Stimulated activated CD4-positive, alpha-beta T cell treated with anti-CD3 and anti-CD28 coated beads, Interleukin-15, amount 100 ng/mL, for 24 hours (primary cell): ENCODE measurements around the gene AMZ1.
A peak's percentile ranks its signal among the peaks of the same experiment; 100 is the strongest.

ENCODE experiments used
- DNase-seq: peaks from one replicate; pipeline ENCODE4 v3.0.0-alpha.2; 2020

Gene AMZ1, protein sequence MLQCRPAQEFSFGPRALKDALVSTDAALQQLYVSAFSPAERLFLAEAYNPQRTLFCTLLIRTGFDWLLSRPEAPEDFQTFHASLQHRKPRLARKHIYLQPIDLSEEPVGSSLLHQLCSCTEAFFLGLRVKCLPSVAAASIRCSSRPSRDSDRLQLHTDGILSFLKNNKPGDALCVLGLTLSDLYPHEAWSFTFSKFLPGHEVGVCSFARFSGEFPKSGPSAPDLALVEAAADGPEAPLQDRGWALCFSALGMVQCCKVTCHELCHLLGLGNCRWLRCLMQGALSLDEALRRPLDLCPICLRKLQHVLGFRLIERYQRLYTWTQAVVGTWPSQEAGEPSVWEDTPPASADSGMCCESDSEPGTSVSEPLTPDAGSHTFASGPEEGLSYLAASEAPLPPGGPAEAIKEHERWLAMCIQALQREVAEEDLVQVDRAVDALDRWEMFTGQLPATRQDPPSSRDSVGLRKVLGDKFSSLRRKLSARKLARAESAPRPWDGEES

DNA sequence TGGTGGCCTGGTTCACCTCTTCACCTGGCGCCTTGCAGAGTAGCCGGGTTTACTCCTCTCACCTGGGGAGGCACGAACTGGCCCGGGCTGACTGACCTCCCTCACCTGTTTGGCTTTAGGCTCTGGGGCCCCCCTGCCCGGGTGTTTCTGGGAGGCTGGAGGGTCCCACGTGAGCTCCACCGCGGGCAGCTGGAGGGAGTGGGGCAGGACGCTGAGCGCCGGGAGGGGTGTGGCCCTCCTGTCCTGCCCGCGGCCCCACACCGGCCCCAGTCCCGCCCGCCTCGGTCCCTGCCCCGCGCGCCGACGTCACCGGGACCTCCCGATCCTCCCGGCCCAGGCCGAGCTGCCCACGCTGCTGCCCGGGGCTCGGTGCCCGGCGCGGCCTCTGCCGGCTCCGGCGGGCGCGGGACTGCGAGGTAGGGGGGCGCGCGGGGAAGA lies at the start of gene AMZ1:
AMZ1 (plus strand) TSS at position 322 of the 438 bp plus-strand sequence. CDS start 12,250 bp downstream, outside the sequence.
- DNase-seq = no peak

DNA sequence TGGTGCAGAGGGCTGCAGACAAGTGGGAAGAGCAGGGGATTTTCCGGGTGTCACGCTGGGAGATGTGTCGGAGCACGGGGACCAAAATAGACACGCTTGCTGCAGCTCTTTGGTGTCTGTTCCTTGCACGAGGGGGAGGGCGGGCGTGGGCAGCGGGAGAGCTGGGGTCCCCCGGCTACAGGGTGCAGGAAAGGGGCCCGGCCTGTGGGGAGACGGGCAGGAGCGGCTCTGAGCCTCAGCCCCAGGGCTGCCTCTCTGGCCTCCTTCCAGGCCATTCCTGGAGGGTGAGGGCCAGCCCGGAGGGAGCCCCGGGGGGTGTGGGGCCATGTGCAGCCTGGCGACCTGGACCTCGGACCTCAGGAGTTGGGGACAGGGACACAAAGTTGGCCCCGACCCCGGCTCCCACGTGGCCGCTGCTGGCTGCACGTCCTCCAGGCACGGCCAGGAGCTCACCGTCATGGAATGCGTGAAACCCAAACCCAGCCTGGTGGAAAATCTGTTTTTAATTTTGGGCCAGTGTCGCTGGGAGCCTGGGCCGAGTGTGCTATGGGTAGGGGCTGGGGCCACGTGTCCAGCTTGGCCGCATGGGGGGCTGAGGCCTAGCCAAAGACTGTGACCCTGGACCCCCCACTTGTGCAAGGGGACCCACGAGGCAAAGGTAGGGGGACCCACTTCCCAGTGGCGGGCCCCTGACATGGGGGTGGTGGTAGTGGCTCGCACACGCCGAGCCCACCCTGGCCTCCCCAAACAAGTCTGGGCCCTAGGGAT lies 49.6 kb upstream of the AMZ1 start:
- no peak for DNase-seq

DNA sequence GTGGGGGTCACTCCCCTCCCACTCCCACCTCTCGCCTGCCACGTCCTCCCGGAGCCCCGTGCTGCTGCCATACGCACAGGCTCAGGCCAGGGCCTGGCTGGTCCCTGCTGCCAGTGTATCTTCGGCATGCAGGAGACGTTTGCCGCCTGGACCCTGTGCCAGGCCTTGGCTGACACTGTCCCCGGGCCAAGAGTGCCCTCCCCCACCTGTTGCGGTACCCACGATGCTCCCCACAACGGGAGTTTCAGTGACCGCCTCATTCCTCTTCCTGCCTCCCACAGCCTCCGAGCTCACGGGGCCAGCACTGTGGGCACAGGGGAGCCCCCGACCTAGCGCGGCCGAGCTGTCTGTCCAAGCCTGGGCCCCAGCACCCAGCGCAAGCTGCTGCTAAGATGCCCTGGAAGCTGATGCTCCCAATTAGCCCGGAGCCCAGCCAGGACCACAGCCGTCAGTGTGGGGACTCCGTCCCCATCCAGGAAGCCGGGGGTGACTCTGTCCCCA lies 48.8 kb upstream of the AMZ1 start:
- no peak for DNase-seq

DNA sequence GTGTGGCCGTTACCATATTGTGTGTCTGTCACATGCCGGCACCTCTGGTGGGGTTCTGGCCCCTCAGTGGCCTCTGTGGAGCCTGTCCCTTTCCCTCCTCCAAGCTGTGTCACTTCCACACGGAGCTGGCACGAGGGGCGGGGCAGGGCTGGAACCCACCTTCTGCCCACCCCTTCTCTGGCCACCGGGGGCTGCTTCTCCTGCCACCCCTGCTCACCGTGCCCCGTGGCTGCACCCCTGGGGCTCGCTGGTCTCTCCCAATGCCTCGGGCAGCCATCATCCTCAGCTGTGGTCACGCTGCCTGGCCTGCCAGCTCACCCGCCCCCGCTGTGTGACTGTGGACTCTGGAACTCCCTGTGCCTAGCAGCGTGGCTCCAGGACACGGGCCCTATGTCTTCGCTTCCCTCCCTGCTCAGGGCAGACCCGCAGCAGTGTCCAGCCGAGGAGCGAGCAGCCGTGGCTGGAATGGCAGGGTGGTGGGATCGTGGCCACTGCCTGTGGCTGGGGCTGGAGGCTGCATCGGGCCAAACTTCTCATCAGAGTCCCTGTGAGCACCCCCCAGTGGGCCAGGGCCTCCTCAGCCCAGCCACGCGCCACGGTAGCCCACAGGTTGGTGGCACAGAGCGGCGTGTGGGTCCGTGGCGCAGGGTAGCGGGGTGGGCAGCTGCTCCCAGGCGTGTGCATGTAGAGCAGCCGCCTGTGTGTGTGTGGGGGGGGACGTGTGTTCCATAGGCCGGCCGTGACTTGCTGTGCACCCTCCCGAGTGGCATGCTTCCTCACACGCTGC lies 48.1 kb upstream of the AMZ1 start:
- no peak for DNase-seq

DNA sequence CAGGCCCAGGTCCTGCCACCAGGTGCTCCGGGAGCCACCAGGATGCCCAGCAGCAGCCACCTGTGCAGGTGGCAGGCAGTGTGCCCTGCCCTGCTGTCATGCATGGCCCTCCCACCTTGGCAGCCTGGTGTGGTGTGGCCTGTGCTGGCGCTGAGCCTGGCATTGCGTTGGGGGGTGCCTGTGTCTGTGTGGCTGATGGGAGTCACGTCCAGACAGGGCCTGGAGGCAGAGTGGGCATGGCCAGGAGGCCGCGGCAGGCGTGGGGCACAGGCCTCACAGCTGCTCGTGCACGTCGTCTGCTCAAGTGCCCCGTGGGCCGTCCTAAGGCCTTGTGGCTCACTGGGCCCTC lies 47.5 kb upstream of the AMZ1 start:
- DNase-seq = no peak

DNA sequence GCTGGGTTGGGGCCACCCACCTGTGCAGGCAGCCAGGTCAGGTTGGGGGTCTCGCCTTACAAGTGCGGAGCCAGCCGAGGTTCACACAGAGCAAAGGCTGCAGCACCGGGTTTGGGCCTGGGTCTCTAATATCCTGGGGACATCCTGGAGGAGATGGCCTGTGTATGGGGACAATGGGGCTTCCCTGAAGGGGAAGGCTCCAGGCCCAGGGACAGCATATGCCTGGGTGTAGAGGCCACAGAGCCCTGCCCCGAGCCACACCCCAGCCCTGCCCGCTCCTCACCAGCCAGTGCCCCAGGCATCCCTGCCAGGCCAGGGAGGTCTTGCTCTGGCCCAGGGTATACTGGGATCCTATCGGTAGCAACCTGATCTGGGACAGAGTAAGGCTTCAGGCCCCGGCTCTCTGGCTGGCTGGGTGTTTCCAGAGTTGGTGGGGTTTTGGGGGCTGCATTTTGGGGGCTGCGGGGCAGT lies 47.1 kb upstream of the AMZ1 start:
- DNase-seq = no peak

DNA sequence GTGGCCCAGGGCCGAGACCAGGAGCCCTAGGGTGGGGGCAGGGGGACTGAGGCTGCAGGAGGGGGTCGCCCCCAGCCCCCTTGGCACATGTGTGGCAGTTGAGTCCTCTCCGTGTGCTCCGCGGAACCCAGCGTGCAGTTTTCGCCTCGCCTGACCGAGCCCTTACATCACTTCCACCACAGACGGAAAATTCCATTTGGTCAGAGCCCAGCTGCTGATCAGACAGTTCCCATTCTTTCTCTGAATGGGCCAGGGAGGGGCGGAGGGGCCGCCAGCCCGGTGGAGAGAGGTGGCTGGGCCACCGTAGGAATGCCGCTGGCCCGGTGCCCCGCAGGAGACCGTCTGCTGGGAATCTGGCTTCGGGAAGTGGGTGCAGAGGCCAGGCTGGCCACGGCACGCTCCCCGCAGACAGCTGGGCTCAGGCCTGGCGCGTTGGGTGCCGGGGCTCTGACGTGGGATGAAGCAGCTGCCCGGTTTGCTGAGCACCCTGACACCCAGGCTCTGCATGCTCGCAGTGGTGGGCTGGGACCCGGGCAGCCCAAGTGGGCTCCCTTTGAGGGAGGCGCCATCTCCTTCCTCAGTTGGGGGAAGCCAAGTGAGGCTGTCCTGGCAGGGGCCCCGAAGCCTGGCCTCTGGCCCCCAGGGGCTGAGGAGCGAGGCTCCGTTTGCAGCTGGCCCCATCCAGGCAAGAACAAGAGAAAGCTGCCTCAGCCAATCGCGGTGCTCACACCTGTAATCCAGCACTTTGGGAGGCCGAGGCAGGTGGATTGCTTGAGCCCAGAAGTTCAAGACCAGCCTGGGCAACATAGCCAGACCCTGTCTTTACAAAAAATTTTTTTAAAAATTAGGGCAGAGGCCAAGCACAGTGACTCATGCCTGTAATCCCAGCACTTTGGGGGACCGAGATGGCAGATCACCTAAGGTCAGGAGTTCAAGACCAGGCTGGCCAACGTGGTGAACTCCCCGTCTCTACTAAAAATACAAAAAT lies 46.3 kb upstream of the AMZ1 start:
- no peak for DNase-seq

DNA sequence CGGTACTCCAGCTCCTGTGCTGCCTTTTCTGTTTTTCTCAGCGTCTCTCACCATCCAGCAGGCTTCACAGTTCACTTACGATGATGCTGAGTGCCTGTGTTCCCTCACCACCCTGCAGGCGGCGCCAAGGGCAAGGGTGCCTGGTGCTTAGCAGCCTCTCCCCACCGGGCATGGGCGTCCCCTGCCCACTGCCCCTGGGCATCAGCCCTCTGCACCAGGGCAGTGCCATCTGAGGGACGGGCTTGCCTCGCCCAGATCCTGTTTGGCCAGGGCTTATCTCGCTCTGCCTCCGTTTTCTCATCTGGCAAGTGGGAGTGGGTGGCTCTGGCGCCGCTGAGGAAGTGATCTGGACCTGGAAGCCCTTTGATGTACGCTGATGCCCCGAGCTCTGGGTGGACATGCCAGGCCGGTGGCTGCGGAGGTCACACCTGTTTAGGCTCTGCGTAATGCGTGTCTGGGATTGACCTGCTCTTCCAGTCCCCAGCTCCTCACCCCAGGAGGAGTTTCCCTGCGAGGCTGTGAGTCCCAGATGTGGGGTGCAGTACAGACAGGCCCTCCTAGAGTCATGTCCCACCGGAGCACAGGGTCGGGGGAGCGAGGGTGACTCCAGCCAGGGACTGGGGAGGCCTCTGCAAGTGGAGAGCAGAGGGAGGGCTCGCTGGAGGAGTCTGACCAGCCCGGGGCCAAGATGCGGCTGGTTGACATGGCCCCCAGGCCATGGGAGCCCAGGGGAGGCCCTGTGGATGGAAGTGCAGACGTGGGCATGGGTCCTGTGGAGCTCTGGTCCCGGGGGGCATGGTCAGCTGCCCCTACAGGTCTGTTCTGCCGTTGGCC lies 44.4 kb upstream of the AMZ1 start:
- no peak for DNase-seq

DNA sequence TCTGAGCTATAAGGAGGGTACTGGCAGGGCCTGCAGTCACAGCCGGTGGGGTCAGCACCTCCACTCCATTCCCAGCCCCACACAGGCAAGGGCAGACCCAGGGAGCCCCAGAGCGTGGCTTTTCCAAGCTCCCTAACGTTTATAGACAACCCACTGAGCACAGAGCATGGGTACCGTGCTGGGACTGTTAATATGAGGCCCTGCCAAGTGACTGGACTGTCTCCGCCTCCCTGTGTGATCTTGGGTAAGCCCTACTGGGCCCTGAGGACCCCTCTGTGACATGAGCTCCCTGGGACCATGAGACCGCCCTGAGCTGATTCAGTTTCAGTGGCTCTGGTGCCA lies 43.8 kb upstream of the AMZ1 start:
- no peak for DNase-seq

DNA sequence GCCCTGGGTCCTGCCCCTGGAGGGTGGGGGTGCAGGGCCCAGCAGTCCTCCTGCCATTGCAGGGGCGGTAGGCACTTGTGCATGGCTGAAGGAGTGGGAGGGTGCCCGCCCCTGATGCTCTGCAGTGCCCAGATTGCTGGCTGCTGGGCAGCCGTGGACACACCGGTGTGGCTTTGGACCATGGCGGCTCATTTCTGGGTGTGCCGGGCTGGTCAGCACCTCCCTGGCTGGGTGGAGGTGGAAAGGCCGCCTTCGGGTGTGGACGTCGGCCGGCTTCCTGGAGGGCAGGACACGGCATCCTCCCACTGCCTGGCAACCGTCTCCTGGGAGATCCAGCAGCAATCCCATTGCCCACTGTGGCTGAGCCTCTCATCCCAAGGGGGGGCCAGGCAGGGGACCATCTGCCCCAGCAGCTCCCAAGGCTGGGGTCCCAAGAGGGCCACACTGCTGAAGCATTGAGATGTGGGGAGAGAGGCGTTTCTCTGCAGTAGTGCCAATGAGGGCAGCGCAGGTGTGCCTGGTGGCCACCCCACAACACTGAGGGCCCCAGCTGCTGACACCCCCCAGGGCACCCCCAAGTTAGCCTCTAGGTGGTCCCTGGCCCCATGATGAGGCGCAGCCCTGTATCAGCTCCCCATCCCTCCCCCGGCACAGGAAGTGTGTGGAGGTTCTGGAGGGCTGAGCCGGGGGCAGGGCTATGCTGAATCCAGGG lies 43.3 kb upstream of the AMZ1 start:
- DNase-seq = no peak

DNA sequence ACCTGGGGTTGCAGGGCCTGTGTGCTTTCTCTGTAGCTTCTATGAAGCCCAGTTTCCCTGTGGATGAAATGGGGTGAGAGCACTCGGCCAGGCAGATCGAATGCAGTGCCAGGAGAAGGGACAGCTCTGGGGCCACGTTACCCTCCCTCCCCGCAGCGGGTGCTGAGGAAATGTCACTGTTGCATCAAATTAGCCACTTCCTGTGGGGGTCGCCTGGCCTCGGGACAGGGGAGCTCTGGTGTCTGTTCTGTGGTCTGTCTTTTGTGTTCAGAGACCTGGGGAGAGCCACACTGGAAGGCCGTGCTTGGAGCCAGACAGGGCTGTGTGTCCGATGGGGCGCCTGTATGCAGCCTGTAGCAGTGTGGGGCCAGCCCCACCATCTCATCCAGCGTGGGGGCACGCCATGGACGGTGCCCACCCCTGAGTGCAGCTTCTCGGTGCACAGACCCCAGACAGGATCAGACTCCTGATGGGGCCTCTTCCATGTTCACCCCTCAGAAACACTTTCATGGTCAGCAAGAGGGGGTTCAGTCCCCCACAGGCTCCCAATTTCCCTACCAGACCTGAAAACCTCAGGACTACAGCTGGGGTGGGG lies 42.6 kb upstream of the AMZ1 start:
- DNase-seq = peak; percentile 39

DNA sequence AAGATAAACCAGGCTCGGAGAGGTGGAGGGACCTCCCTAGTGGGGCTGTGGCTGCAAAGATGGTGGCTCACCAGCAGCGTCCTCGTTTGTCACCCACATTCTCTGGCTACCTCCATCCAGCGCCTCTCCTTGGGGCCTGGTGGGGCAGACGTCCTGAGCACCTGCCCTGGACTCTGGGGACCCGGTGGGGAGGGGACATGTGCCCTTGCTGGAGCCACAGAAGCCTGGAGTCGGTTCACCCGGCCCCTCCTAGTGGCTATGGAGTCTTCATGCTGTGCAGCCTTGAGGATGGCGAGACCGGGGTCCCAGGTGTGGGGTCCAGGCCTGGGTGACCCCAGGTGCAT lies 41.7 kb upstream of the AMZ1 start:
- DNase-seq = no peak

DNA sequence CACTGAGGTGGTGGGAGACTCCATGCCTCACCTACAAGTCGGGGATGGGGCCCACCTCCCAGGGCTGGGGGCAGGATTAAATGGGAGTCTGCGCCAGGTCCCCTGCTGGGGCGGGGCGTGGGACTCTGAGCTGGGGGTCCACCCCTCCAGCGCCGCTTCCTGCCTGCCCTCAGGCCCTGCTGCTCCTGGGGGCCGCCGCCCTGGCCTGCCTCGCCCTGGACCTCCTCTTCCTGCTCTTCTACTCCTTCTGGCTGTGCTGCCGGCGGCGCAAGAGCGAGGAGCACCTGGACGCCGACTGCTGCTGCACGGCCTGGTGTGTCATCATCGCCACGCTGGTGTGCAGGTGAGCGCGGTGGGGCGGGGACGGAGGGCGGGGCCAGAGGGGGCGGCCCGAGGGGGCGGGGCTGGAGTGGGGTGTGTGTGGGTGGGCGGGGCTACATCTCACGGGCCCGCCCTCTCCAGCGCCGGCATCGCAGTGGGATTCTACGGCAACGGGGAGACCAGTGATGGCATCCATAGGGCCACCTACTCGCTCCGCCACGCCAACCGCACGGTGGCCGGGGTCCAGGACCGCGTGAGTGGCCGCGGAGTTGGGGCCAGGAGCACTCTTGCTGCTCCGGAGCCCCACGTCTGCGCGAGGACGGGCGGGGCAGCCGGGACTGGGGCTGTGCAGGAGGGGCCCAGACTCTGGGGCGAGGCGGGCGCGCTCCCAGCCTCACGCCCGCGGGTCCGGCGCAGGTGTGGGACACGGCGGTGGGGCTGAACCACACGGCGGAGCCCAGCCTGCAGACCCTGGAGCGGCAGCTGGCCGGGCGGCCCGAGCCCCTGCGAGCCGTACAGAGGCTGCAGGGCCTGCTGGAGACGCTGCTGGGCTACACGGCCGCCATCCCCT lies 41.1 kb upstream of the AMZ1 start:
- DNase-seq = no peak

DNA sequence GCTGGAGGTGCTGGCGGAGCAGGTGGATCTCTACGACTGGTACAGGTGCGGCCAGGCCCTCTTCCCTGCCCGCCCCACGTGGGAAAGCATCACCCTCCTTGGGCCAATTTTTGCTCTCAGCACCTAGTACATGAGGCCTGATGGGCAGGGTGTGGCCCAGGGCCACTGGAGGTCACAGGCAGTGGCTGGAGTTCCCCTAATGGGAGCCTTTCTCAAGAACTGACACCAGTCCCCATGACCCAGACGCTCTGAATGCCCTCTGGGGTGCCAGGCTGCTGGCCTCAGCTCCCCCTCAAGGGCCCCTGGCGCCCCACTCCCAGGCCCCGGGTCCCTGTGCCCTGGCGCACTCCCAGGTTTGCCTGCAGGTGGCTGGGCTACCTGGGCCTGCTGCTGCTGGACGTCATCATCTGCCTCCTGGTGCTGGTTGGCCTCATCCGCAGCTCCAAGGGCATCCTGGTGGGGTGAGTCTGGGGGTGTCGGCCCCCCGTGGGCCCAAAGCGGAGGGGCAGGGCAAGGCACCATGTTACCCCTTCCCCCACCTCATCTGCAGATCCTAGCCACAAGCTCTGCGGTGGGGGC lies 40.3 kb upstream of the AMZ1 start:
- DNase-seq = no peak

DNA sequence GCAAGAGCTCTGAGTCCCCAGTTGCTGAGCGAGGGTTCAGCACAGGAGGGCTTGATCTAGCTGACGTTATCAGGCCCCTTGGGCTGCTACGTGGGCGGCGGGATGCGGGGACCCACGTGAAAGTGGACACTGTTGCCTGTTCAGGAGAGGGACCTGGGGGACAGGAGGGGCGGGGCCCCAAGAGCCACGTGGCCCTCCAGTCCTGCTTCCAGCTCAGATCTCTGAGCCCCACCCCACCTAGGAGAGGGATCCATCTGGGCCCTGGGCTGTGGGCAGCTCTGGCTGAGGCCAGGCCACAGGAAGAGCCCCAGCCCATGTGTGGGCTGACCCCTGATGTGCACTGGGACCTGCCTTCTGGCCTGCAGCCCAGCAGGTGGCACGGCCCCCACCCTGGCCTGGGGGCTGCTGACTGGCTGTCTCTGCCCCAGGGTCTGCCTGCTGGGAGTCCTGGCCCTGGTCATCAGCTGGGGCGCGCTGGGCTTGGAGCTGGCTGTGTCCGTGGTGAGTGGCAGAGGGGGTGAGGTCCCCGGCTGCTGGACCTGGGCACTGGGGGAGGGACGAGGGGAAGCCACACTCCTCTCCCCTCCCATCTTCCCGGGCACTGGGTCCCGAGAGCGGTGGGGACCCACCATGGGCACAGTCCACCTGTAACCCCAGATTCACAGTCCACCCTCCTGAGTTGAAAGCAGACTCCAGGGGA lies 38.7 kb upstream of the AMZ1 start:
- no peak for DNase-seq

DNA sequence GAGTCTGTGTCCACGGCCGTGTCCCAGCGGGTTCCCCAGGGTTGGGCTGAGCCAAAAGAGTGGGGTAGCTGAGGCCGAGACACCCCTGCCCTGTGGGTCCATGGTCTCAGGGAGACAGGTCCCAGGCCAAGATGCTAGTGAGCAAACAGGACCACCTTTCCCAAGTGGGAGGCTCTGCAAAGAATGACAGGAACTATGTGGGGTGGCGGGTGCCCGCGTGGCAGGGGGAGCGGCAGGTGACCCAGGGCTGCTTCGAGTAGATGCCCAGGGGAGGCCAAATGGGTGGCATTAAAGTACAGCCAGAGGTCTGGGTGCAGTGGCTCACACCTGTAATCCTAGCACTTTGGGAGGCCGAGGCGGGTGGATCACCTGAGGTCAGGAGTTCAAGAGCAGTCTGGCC lies 38.0 kb upstream of the AMZ1 start:
- no peak for DNase-seq

DNA sequence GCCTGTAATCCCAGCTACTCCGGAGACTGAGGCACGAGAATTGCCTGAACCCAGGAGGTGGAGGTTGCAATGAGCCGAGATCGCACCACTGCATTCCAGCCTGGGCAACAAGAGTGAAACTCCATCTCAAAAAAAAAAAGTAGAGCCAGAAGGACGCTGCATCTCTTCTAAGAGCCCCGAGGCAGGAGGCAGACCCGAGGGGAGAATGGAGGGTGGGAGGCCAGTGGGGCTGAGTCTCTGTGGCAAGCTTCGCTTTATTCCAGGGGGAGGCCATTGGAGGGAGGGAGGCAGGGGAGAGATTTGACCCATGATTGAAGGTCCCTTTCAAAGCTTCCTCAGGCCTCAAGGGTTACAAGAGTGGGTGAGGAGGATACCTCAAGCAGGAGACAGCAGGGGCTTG lies 37.6 kb upstream of the AMZ1 start:
- DNase-seq = no peak

DNA sequence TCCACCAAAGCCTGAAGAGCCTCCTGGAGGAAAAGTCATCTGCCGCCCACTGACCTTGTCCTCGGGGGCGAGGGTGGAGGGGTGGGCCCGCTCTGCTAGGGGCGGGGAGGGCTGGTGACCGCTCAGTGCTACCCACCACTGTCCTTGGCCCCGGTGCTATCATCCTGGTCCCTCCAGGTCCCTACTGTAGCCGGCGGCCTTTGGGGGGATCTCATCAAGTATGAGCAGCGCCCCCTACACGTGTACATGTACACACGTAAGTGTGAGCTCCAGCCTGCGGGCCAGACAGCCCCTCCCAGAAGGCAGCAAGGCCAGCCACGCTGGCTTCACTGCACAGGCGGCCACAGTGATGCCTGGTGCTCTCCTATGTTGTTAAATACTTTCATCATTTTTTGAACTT lies 36.7 kb upstream of the AMZ1 start:
- DNase-seq = no peak
